GM12878 (cell line): Measurements from ENCODE around the gene HS6ST1. TPM values are rescaled to one million over a fixed set of nuclear protein-coding genes. Genes with fewer than 3 reads are reported as not detected.

Experiments used
- ATAC-seq: fragments of 200-7000 bp; cut with Tn5 transposase; 3 replicates; pipeline ENCODE4 v1.9.1; 2020; ENCODE audit warnings: mild to moderate bottlenecking, moderate library complexity
- BruUV-seq: library from RNA; stranded (reverse); fragments of 400-500 nt; replicated peaks from 2 replicates; lab custom pipeline; 2021; lab: Mats Ljungman, UMichigan
- CTCF ChIA-PET: fragments of 300-600 bp; sonication (Branson Sonifier 250); formaldehyde crosslinking; extraction: SDS; loops from one replicate; lab custom pipeline; 2021; ENCODE audit warnings: inconsistent platforms; lab: Yijun Ruan, JAX
- POLR2A ChIA-PET: fragments of 350-600 bp; formaldehyde crosslinking; extraction: SDS; loops from one replicate; lab custom pipeline; 2021; ENCODE audit warnings: inconsistent platforms; lab: Charles Lee
- RAD21 ChIA-PET: fragments of 300-600 bp; sonication (Branson Sonifier 250); formaldehyde crosslinking; loops from one replicate; lab custom pipeline; 2023; ENCODE audit warnings: antibody characterized with exemption; ENCODE audit not compliant: unreplicated experiment; lab: Charles Lee
- SMC1A ChIA-PET: fragments of 300-600 bp; sonication (Branson Sonifier 250); formaldehyde crosslinking; loops from one replicate; lab custom pipeline; 2023; ENCODE audit not compliant: unreplicated experiment, uncharacterized antibody; lab: Charles Lee
- DNase-seq: peaks from one replicate; pipeline ENCODE4 v3.0.0-alpha.2; 2011; ENCODE audit warnings: low read depth, low spot score
- FAIRE-seq: peaks from 3 replicates; lab custom pipeline; 2011; peaks lifted over from hg19 to GRCh38; lab: Jason Lieb, UNC
- H2AFZ ChIP-seq: 2 replicates; pipeline ENCODE4 v1.6.0; 2011; ENCODE audit warnings: low read depth, low read length, control low read depth; ENCODE audit not compliant: control insufficient read depth
- H3K27ac ChIP-seq: 2 replicates; pipeline ENCODE4 v1.5.1; 2011; ENCODE audit warnings: control low read depth; ENCODE audit not compliant: control insufficient read depth, insufficient read depth
- H3K27me3 ChIP-seq, 2 experiments: replicated peaks in 1 of 2; 2 replicates each; pipeline versions ENCODE4 v1.6.0 to v1.6.1; 2011; ENCODE audit warnings: low read length in 1 of 2; ENCODE audit not compliant: control insufficient read depth in 2 of 2, insufficient read depth in 2 of 2
- H3K36me3 ChIP-seq, 2 experiments: 2 replicates each; pipeline ENCODE4 v1.5.1; 2011; ENCODE audit warnings: low read length in 1 of 2; ENCODE audit not compliant: control insufficient read depth in 2 of 2, insufficient read depth in 2 of 2
- H3K4me1 ChIP-seq: 2 replicates; pipeline ENCODE4 v1.6.1; 2011; ENCODE audit warnings: mild to moderate bottlenecking, low read length, moderate library complexity, mixed read lengths; ENCODE audit not compliant: control insufficient read depth, insufficient read depth
- H3K4me2 ChIP-seq: 2 replicates; pipeline ENCODE4 v1.6.0; 2011; ENCODE audit warnings: control low read depth; ENCODE audit not compliant: control insufficient read depth, insufficient read depth
- H3K4me3 ChIP-seq: fragments of 200-600 bp; sonication (generic); 2 replicates; pipeline ENCODE4 v1.5.1; 2016
- H3K79me2 ChIP-seq: 2 replicates; pipeline ENCODE4 v1.6.0; 2011; ENCODE audit warnings: low read length; ENCODE audit not compliant: control insufficient read depth, insufficient read depth
- H3K9ac ChIP-seq: 2 replicates; pipeline ENCODE4 v1.8.0; 2011; ENCODE audit warnings: low read length, control low read depth, mixed read lengths; ENCODE audit not compliant: control insufficient read depth, insufficient read depth
- H3K9me3 ChIP-seq: replicated peaks from 3 replicates; pipeline ENCODE4 v1.5.1; 2011; ENCODE audit warnings: mild to moderate bottlenecking, low read length; ENCODE audit not compliant: control insufficient read depth, insufficient read depth
- H4K20me1 ChIP-seq: 2 replicates; pipeline ENCODE4 v1.6.0; 2011; ENCODE audit not compliant: control insufficient read depth, insufficient read depth
- BHLHE40 ChIP-seq, 2 experiments: fragments of 450-650 bp in 1 of 2; IDR thresholded peaks; 2 replicates each; pipeline ENCODE4 v1.6.1; 2011 to 2017; ENCODE audit warnings: low read depth in 2 of 2, borderline replicate concordance in 1 of 2, improper control_type of control experiment in 1 of 2, low read length in 1 of 2, mild to moderate bottlenecking in 1 of 2
- BMI1 ChIP-seq: fragments of 450-650 bp; IDR thresholded peaks from 2 replicates; pipeline ENCODE4 v1.6.1; 2016; ENCODE audit warnings: mild to moderate bottlenecking, moderate library complexity, borderline replicate concordance
- CREB1 ChIP-seq: IDR thresholded peaks from 2 replicates; pipeline ENCODE4 v1.6.1; 2012; ENCODE audit warnings: low read depth, mild to moderate bottlenecking, inconsistent platforms
- EGR1 ChIP-seq, 2 experiments: IDR thresholded peaks; 1 replicate in 1 of 2; 2 replicates in 1 of 2; pipeline ENCODE4 v1.6.1; 2011 to 2012; ENCODE audit warnings: low read depth in 2 of 2, low read length in 2 of 2, borderline replicate concordance in 1 of 2, mild to moderate bottlenecking in 1 of 2, moderate library complexity in 1 of 2
- FOXM1 ChIP-seq: IDR thresholded peaks from 2 replicates; pipeline ENCODE4 v1.6.1; 2012; ENCODE audit warnings: low read depth, mild to moderate bottlenecking, inconsistent platforms, low read length, moderate library complexity
- GATAD2B ChIP-seq: fragments of 450-650 bp; conservative IDR thresholded peaks from 2 replicates; pipeline ENCODE4 v1.6.1; 2017; ENCODE audit warnings: low read depth, mild to moderate bottlenecking, moderate library complexity
- KDM1A ChIP-seq: fragments of 200-600 bp; sonication (generic); IDR thresholded peaks from 2 replicates; pipeline ENCODE4 v1.6.1; 2016; ENCODE audit warnings: borderline replicate concordance
- MEF2B ChIP-seq: fragments of 450-650 bp; IDR thresholded peaks from 2 replicates; pipeline ENCODE4 v1.6.1; 2018; ENCODE audit warnings: mild to moderate bottlenecking, moderate library complexity; ENCODE audit not compliant: partially characterized antibody, poor library complexity, severe bottlenecking
- MTA3 ChIP-seq: IDR thresholded peaks from 2 replicates; pipeline ENCODE4 v1.6.1; 2012; ENCODE audit warnings: low read length, inconsistent platforms, borderline replicate concordance
- RAD21 ChIP-seq: IDR thresholded peaks from 2 replicates; pipeline ENCODE4 v1.6.1; 2011; ENCODE audit warnings: mild to moderate bottlenecking, low read depth, low read length, moderate library complexity; ENCODE audit not compliant: insufficient read depth
- RB1 ChIP-seq: fragments of 450-650 bp; formaldehyde crosslinking; IDR thresholded peaks from 2 replicates; pipeline ENCODE4 v1.6.1; 2017; ENCODE audit warnings: mild to moderate bottlenecking, borderline replicate concordance
- SMARCA5 ChIP-seq: fragments of 450-650 bp; IDR thresholded peaks from 2 replicates; pipeline ENCODE4 v1.6.1; 2017; ENCODE audit warnings: mild to moderate bottlenecking
- STAT1 ChIP-seq: fragments of 450-650 bp; conservative IDR thresholded peaks from 2 replicates; pipeline ENCODE4 v1.6.1; 2014; ENCODE audit warnings: antibody characterized with exemption, mild to moderate bottlenecking
- ZNF622 ChIP-seq: fragments of 450-650 bp; IDR thresholded peaks from 2 replicates; pipeline ENCODE4 v1.6.1; 2017; ENCODE audit warnings: mild to moderate bottlenecking, inconsistent platforms
- WGBS: methylation state at CpG from one replicate; pipeline ENCODE4 v1.1.6; 2016; ENCODE audit warnings: low lambda C conversion rate; ENCODE audit not compliant: insufficient replicate concordance, insufficient coverage; ENCODE audit errors: missing lambda C conversion rate; 5-methylcytosine and 5-hydroxymethylcytosine counted together
- in situ Hi-C: fragments of 300-500 bp; cut with MboI; formaldehyde crosslinking; loops from 9 replicates; pipeline ENCODE4 v1.14.3; 2018; ENCODE audit warnings: mixed read lengths
- intact Hi-C: fragments of 100-400 bp; cut with micrococcal nuclease; formaldehyde crosslinking; loops from one replicate; pipeline ENCODE4 v1.14.2; 2022; ENCODE audit not compliant: unreplicated experiment
- polyA plus RNA-seq, 11 experiments: library from polyadenylated mRNA; depleted of rRNA in 4 of 11; unstranded in 6 of 11; stranded (reverse) in 5 of 11; fragments of >200 nt; fragmentation: Nextera tagmentation in 4 of 11; fragmentation: Illumina TruSeq in 1 of 11; extraction: Ambion mirVana in 4 of 11; extraction: Trizol in 1 of 11; gene quantifications; 1 replicate in 1 of 11; 2 replicates in 10 of 11; pipeline versions ENCODE4 v1.2.1 to v1.2.3, GENCODE V29; 2011 to 2016; ENCODE audit warnings: inconsistent platforms in 2 of 11, missing spikeins in 2 of 11, low read depth in 1 of 11
- total RNA-seq, 4 experiments: library from RNA; depleted of rRNA in 3 of 4; stranded (reverse); fragments of >200 nt in 3 of 4; fragmentation: Illumina TruSeq in 1 of 4; extraction: Trizol in 1 of 4; gene quantifications; 2 replicates each; pipeline versions ENCODE4 v1.2.1 to v1.2.3, GENCODE V29; 2013 to 2021
- TF ChIP-seq, protein P1 (sequence below): fragments of 450-650 bp; IDR thresholded peaks from 2 replicates; pipeline ENCODE4 v1.6.1; 2016; ENCODE audit warnings: mild to moderate bottlenecking
- TF ChIP-seq, protein P2 (sequence below): fragments of 450-650 bp; IDR thresholded peaks from 2 replicates; pipeline ENCODE4 v1.6.1; 2017; ENCODE audit warnings: low read depth, mild to moderate bottlenecking, moderate library complexity
- TF ChIP-seq, protein P3 (sequence below): fragments of 450-650 bp; IDR thresholded peaks from 2 replicates; pipeline ENCODE4 v1.6.1; 2017; ENCODE audit warnings: mild to moderate bottlenecking
- TF ChIP-seq, protein P4 (sequence below): fragments of 450-650 bp; IDR thresholded peaks from 2 replicates; pipeline ENCODE4 v1.6.1; 2017; ENCODE audit warnings: borderline replicate concordance

Gene HS6ST1
- total and polyA plus RNA-seq, 10 of the 15 experiments (the other 5 are each of a cell fraction or from before 2014, with no cell fraction given): 0.48 to 17.0 (median 4.7) TPM

DNA sequence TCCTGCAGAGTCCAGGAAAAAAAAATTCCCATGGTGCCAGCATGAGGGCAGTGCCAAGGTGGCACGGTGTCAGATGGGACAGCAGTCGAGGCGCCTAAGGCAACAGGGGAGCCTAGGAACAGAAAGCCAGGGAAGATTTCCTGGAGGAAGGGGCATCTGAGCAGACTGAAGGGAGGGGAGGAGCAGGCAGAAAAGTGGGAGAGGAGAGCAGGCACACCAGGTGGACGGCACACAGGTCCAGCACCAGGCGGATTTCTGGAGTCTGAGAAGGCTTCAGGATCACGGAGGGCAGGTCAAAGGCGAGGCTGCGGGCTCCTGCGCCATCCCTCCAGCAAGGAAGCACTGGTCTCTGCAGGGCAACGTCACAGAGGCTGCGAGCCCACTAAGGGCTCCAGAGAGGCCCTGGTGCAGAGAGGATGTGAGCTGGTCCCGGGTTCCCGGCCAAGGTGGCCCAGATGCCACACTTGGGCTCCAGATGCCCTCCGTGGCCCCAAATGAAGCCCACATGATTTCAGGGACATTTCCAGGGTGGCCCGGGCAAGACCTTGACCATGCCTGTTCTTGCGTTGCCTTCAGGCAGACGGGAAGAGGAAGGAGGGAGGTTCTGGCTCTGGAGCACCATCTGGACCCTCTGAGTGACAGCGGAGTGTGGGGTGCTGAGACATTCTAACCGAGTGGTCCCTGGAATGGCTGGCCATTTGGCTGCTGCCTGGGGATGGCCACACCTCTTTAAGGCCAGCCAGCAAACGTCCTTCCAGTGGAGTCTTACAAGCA lies 4.1 kb downstream of the HS6ST1 start:
- H4K20me1 ChIP-seq: peaks cover 7% of the 10 kb centered on the region
- no peaks in the 10 kb centered on the region for H3K27me3 ChIP-seq
- WGBS: 91% methylated on average over 20 of the region's 20 CpGs
- ChIA-PET SMC1A (no interaction called here), CTCF (no interaction called here), RAD21 (no interaction called here), POLR2A (no interaction called here)
- no peak overlapping the region for H2AFZ ChIP-seq
- FAIRE-seq (no peak), ATAC-seq (no peak), DNase-seq (no peak)
- H3K27ac ChIP-seq: no peak overlapping the region
- H3K79me2 ChIP-seq: peaks cover 15% of the 10 kb centered on the region
- in situ Hi-C loops (no loop called here), intact Hi-C loops (no loop called here)
- H3K4me1 ChIP-seq: peaks cover 15% of the 10 kb centered on the region
- H3K9me3 ChIP-seq: no peaks in the 10 kb centered on the region
- H3K4me3 ChIP-seq: no peak overlapping the region
- H3K9ac ChIP-seq: no peak overlapping the region
- no TSS peak for BruUV-seq
- H3K4me2 ChIP-seq: no peak overlapping the region; the same call in 1 of the 2 replicates
- H3K36me3 ChIP-seq: peaks cover 0 to 2% of the 10 kb centered on the region in 2 experiments; a peak in 2 of 4 replicates
- no peak for TF ChIP-seq ZNF622
- no peak for TF ChIP-seq SMARCA5
- TF ChIP-seq, protein P1, sequence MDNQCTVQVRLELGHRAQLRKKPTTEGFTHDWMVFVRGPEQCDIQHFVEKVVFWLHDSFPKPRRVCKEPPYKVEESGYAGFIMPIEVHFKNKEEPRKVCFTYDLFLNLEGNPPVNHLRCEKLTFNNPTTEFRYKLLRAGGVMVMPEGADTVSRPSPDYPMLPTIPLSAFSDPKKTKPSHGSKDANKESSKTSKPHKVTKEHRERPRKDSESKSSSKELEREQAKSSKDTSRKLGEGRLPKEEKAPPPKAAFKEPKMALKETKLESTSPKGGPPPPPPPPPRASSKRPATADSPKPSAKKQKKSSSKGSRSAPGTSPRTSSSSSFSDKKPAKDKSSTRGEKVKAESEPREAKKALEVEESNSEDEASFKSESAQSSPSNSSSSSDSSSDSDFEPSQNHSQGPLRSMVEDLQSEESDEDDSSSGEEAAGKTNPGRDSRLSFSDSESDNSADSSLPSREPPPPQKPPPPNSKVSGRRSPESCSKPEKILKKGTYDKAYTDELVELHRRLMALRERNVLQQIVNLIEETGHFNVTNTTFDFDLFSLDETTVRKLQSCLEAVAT: no peak
- no peak for TF ChIP-seq RB1
- TF ChIP-seq, protein P2, sequence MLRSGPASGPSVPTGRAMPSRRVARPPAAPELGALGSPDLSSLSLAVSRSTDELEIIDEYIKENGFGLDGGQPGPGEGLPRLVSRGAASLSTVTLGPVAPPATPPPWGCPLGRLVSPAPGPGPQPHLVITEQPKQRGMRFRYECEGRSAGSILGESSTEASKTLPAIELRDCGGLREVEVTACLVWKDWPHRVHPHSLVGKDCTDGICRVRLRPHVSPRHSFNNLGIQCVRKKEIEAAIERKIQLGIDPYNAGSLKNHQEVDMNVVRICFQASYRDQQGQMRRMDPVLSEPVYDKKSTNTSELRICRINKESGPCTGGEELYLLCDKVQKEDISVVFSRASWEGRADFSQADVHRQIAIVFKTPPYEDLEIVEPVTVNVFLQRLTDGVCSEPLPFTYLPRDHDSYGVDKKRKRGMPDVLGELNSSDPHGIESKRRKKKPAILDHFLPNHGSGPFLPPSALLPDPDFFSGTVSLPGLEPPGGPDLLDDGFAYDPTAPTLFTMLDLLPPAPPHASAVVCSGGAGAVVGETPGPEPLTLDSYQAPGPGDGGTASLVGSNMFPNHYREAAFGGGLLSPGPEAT: no peak
- no peak for TF ChIP-seq FOXM1
- no peak for TF ChIP-seq MTA3
- TF ChIP-seq CREB1: no peak
- TF ChIP-seq BMI1: no peak
- TF ChIP-seq STAT1: no peak
- no peak for TF ChIP-seq RAD21
- TF ChIP-seq, protein P3, sequence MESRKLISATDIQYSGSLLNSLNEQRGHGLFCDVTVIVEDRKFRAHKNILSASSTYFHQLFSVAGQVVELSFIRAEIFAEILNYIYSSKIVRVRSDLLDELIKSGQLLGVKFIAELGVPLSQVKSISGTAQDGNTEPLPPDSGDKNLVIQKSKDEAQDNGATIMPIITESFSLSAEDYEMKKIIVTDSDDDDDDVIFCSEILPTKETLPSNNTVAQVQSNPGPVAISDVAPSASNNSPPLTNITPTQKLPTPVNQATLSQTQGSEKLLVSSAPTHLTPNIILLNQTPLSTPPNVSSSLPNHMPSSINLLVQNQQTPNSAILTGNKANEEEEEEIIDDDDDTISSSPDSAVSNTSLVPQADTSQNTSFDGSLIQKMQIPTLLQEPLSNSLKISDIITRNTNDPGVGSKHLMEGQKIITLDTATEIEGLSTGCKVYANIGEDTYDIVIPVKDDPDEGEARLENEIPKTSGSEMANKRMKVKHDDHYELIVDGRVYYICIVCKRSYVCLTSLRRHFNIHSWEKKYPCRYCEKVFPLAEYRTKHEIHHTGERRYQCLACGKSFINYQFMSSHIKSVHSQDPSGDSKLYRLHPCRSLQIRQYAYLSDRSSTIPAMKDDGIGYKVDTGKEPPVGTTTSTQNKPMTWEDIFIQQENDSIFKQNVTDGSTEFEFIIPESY: no peak
- no peak for TF ChIP-seq GATAD2B
- TF ChIP-seq BHLHE40 (IDR thresholded peaks at IDR 0.05; ENCODE audit: borderline replicate concordance in 1 of 2, low read depth in 2 of 2, low read length in 1 of 2): no peak
- TF ChIP-seq, protein P4, sequence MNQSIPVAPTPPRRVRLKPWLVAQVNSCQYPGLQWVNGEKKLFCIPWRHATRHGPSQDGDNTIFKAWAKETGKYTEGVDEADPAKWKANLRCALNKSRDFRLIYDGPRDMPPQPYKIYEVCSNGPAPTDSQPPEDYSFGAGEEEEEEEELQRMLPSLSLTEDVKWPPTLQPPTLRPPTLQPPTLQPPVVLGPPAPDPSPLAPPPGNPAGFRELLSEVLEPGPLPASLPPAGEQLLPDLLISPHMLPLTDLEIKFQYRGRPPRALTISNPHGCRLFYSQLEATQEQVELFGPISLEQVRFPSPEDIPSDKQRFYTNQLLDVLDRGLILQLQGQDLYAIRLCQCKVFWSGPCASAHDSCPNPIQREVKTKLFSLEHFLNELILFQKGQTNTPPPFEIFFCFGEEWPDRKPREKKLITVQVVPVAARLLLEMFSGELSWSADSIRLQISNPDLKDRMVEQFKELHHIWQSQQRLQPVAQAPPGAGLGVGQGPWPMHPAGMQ: no peak
- no peak for TF ChIP-seq KDM1A
- TF ChIP-seq MEF2B: no peak
- TF ChIP-seq EGR1 (IDR thresholded peaks at IDR 0.05; ENCODE audit: borderline replicate concordance in 1 of 2, low read depth in 2 of 2, low read length in 2 of 2): no peak
